Measurements from ENCODE around the gene CD4.

CD4 gene

DNA sequence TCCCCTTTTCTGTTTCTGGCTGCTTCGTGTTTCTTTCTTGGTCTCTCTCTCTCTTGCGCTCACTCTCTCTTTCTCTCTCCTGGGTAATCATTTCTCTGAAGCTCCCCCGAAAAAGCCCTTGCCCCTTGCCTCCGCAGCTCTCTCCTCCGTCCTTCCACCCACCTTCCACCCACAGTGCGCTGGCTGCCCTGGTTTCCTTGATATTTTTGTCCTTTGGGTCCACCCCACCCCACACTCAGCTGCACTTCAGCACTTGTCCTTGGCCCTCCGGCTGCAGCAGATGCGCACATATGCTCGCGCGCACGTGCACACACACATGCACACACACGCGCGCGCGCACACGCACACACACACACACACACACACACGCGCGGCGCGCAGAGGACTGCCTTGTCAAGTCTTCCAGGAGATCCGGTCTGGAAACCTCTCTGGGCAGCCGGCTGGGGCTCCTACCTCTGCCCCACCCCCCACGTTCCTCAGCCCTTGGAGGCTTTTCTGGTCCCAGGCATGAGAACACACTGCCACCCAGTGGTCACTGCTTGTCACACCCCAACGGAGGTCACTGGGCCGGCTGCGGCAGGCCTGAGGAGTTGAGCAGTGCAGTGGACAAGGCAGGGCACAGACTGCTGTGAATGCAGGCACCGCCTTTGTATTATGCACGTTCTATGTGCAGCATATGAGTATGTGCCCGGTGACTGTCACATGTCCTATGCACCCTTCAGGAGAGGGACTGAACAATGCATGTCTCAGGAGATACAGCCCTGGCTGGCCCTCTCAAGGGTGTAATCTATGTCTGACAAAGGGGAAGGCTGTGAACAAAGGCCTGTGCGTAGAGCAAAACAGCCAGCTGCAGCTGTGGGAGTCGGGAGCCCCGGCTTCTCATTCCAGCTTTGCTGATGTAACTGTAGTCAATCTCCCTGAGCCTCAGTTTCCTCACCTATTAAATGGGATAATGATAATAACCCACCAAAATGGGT lies 10.5 kb upstream of the CD4 start:
- peak; percentile 91 for DNase-seq (ENCODE audit: low spot score)

GRCh38 chr12:6779708-6780432 lies 9.5 kb upstream of the CD4 start:
- no peak for DNase-seq (ENCODE audit: low spot score)

GRCh38 chr12:6780573-6780972 lies 8.8 kb upstream of the CD4 start:
- DNase-seq (ENCODE audit: low spot score), result no peak

DNA sequence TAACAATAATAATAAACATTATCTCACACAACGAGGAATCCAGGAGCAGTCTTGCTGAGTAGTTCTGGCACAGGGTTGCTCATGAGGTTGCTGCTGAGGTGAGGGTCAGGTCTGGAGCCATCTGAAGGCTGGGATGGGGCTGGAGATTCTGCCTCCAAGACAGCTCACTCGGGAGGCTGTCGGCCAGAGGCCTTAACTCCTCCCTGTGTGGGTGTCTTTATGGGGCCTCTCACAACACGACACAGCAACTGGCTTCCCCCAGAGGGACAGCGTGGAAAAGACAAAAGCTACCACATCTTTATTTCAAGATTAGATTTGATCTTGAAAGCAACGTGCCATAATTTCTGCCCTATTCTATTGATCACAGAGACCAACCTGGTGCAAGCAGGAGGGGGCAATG lies 7.2 kb upstream of the CD4 start:
- no peak for DNase-seq (ENCODE audit: low spot score)

GRCh38 chr12:6782850-6783566 lies 6.3 kb upstream of the CD4 start:
- DNase-seq (ENCODE audit: low spot score), result no peak

DNA sequence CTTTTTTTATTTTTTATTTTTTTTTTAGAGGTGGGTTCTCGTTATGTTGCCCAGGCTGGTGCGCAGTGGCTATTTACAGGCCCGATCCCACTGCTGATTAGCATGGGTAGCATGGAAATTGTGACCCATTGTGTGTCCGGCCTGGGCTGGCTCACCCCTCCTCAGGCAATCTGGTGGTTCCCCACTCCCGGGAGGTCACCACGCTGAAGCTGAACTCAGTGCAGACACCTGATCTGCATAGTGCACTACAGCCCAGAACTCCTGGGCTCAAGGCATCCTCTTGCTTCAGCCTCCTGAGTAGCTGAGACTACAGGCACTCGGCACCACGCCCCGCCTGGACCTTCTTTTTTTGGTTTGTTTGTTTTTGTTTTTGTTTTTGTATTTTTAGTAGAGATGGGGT lies 5.5 kb upstream of the CD4 start:
- no peak for DNase-seq (ENCODE audit: low spot score)

GRCh38 chr12:6784296-6784695 lies 5.0 kb upstream of the CD4 start:
- DNase-seq (ENCODE audit: low spot score), result no peak

DNA sequence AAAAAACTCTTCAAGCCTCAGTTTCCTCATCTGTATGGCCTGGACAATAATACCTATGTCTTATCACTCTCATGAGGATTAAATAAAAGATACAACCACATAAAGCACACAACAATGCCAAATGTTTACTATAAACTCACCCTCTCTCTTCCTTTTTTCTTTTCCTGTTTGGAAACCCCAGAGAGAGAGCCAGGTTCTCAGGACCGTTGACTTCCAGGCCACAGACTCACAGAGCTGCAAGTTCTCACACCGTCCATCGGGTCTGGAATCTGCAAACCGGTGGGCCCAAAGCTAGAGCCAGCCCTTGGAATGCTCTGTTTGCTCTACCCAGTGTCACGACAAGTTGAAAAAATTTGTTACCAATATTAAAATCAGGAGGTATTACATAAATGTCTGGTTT lies 4.6 kb upstream of the CD4 start:
- no peak for DNase-seq (ENCODE audit: low spot score)

DNA sequence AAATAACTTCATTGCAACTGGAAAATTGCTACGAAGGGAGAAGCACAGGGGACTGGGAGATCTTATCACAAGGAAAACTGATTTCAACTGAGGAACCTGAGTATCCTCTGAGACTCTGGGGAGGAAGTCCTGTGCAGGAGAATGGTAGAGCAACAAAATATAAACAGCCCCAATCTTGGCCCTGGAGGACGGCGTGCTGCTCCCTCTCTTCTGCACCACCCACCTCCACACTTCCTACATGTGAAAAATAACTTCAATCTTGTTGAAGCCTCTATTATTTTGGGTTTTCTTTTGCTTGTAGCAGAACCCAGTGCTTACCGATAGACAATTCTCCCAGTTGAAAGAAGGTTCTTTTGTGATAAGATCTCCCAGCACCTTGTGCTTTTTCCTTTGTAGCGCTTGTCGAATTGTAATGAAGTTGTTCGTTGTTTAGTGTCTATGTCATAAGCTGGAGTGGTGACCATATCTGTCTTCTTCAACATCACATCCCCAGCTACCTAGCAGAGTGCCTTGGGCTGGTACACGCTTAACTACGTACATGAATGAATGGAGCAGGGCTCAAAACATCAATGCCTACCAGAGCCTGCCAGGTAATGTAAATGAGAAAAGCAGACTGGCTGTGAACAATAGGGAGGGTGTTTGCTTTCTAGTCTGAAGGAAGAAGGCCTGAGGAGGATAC lies 2.8 kb upstream of the CD4 start:
- DNase-seq (ENCODE audit: low spot score), result no peak

- DNase-seq (ENCODE audit: low spot score), result no peak
Measured at GRCh38 chr12:6787309-6787708, 2.0 kb upstream of the CD4 start.

DNA sequence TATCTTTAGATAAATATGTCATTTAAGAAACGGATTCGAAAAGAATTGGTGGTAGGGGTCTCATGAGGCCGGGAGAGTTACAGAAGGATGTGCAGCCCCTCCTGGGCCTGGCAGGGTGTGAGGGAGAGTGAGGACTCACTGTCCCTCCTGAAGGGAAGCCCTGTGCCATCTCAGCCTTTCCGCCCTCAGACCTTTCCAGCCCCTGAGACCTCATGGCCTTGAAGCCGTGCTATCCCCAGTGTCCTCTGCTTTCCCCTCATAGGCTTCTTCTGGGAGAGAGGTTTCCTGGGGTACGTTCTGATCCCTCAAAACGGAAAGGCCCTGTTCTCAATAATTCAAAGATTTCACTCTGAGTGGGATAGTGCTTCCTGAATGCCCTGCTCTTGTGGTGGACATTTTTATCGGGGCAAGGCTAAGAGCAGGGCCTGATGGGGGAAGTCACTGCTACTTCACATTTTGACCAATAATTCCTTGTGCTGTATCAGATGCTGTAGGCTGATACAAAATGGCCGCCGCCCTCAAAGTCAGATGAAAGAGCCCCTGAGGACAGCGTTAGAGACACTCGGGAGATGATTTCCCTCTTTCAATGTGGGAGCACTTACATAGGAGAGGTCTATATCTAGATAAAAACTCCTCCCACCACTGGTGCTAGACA lies 1.3 kb downstream of the CD4 start:
- no peak for DNase-seq (ENCODE audit: low spot score)

DNA sequence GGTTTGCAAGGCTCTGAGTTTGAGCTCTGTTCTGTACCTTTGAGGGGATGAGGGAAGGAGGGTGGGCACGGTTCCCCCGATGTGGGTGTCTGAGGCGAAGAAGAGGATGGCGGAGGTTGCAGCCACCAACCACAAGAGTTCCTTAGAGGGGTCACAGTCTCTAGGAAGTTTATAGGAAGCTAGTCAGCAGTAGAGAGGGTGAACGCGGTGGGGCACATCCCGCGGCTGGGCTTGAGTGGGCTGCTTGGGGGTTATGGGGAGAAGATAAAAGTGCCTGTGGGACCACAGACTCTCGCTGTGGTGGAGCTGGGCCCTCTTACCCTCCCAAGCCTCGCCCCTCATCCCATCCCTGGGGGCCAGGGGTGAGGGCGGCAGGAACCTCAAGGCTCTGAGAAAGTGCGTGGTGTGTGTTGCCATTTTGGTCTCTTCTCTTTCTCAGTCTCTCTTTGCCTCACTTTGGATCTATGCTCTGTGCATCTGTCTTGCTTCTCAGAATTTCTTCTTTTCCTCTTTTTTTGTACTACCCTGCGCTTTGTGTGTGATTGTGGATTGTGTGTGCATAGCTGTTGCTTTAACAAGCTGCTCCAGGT lies 2.7 kb downstream of the CD4 start:
- no peak for DNase-seq (ENCODE audit: low spot score)

DNA sequence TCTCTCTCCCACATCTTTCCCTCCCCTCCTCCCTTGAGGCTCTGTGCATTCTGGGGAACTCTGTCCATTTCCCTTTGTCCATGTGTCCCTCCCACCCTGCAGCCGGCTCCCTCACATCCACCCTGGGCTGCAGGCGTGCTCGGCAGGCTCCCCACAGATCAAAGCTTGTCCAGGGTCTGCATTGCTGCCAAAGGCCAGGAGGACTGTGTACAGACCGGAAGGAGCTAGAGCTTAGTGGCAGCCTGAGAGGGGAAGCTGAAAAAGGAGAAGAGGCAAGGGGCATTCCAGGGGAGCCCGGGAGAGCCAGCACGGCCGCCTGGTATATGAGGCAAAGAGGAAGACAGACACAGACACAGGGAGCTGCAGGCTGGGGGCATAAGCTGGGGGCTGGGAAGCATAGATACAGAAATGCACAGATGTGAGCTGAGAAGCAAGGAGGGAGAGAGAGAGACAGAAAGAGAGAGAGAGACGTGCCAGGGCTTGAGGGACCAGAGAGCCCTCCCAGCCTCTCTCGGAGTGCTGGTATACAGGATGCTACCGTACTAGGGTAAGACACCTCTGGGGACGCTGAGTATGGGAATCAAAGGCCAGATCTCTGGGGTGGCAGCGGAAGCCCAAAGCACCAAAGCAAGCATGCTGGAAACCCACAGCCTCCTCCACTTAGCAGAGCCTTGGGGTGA lies 3.3 kb downstream of the CD4 start:
- DNase-seq (ENCODE audit: low spot score), result no peak

GRCh38 chr12:6795088-6795487 lies 5.8 kb downstream of the CD4 start:
- DNase-seq (ENCODE audit: low spot score), result no peak

DNA sequence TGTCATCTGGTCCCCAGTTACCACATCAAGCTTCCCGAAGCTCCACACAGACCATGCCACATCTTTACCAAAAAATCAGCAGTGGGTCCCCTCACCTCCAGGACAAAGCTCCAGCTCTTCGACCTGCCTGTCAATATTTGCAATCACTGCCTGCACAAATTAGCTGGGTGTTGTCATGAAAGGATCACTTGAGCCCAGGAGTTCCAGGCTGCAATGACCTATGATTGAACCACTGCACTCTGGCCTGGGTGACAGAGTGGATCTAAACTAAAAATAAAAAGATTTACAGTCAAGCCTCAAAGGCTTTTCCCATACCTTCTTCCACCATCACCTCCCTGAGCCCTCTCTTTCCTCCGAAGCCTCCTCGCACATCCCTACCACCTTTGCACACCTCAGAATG lies 7.2 kb downstream of the CD4 start:
- DNase-seq (ENCODE audit: low spot score), result no peak

- DNase-seq (ENCODE audit: low spot score), result no peak
Measured at GRCh38 chr12:6799147-6799546, 9.8 kb downstream of the CD4 start.

GRCh38 chr12:6807170-6807569 lies 17.8 kb downstream of the CD4 start:
- no peak for DNase-seq (ENCODE audit: low spot score)

- no peak for DNase-seq (ENCODE audit: low spot score)
Measured at GRCh38 chr12:6809056-6809455, 19.7 kb downstream of the CD4 start.

DNA sequence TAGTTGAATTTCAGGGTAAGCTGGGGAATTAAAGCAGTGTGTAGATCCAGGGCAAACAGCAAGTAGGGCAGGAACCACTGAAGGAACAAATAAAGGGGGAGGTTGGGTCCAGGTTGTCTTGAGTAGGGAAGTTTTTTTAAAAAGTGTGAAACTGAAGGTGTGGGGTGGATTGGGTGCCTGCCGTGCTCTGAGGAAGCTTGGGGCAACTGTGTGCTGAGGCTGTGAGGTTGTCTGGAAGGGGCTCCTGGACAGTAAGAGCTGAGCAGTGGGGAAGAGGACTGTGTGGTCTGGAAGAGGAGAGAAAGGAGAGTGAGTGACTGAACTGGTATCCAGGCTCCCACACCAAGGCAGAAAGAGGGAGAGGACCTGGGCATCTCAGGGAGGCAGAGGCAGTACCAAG lies 21.4 kb downstream of the CD4 start:
- no peak for DNase-seq (ENCODE audit: low spot score)

- DNase-seq (ENCODE audit: low spot score), result no peak
Measured at GRCh38 chr12:6813363-6813762, 24.0 kb downstream of the CD4 start.

DNA sequence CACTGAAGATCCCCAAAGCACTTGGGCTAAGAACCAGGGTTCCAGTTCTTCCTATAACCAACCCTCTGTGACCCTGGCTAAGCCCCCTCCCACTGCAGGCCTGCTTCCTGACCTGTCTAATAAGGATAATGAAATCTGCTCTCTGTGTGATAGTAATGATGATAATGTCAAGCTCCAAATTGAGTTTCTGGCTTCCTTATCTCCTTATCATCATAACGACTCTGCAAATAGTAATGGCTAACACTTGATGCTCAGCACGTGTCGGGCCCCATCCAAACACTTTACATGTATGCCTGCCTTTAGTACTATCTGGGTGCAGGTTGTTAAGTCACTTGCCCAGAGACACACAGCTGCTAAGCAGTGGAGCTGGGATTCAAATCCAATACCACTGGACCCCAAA lies 27.3 kb downstream of the CD4 start:
- no peak for DNase-seq (ENCODE audit: low spot score)
